Cardiac fibroblast (primary cell): ENCODE data around the gene CCDC117.
"Not testable (repeated sequence)": the region's sequence is repeated elsewhere in the genome, so short reads cannot be mapped to it uniquely, and the experiment has no call there.

Experiments
- DNase-seq, 2 donors: peaks; one replicate each; pipeline versions ENCODE4 v3.0.0 to v3.0.0-alpha.2; 2010; ENCODE audit warnings: low read depth in 2 of 2
- H3K4me3 ChIP-seq, 2 donors: replicated peaks in 1 of 2; 1 replicate in 1 of 2; 2 replicates in 1 of 2; pipeline ENCODE4 v1.5.1; 2011; ENCODE audit warnings: low read depth in 2 of 2, low read length in 2 of 2, mild to moderate bottlenecking in 2 of 2, moderate library complexity in 1 of 2
- CTCF ChIP-seq: IDR thresholded peaks from one replicate; pipeline ENCODE4 v1.5.1; 2011; ENCODE audit warnings: low read depth, mild to moderate bottlenecking, low read length, inconsistent platforms

CCDC117 gene

GRCh38 chr22:28822930-28823551, 50.5 kb downstream of the CCDC117 start:
- DNase-seq = no peak

GRCh38 chr22:28824455-28824854, 52.0 kb downstream of the CCDC117 start:
- not testable (repeated sequence) for H3K4me3 ChIP-seq, DNase-seq

More at GRCh38 chr22:28822930-28823551, 50.5 kb downstream of the CCDC117 start:
- TF ChIP-seq CTCF = no peak
- H3K4me3 ChIP-seq = no peak overlapping the region

DNA sequence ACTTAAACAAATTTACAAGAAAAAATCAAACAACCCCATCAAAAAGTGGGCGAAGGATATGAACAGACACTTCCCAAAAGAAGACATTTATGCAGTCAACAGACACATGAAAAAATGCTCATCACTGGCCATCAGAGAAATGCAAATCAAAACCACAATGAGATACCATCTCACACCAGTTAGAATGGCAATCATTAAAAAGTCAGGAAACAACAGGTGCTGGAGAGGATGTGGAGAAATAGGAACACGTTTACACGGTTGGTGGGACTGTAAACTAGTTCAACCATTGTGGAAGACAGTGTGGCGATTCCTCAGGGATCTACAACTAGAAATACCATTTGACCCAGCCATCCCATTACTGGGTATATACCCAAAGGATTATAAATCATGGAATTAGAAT, 53.9 kb downstream of the CCDC117 start:
- not testable (repeated sequence) for DNase-seq, H3K4me3 ChIP-seq

DNA sequence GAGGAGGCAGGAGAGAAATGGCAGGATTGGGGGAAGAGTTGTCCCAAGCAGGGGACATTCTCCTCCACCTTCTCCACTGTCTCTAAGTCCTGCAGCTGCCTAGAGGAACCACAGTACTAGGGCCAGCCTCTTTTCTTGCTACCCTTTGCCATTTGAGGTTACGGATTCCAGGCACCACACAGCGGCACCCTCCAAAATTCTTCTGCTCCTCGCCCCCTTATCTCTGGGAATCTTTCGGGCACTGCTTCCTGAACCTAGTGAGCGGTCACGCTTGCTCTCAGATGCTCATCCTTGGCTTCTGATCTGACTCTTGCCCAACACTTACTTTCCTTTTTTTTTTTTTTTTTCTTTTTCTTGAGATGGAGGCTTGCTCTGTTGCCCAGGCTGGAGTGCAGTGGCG, 54.4 kb downstream of the CCDC117 start:
- DNase-seq = no peak
- TF ChIP-seq CTCF = no peak
- H3K4me3 ChIP-seq = no peak overlapping the region

GRCh38 chr22:28829358-28830181, 57.1 kb downstream of the CCDC117 start:
- H3K4me3 ChIP-seq = no peak overlapping the region
- TF ChIP-seq CTCF = peak; percentile 94
- DNase-seq = peak; percentile 77 to 78

GRCh38 chr22:28830441-28830840, 57.9 kb downstream of the CCDC117 start:
- H3K4me3 ChIP-seq = no peak overlapping the region
- no peak for TF ChIP-seq CTCF
- DNase-seq = no peak

DNA sequence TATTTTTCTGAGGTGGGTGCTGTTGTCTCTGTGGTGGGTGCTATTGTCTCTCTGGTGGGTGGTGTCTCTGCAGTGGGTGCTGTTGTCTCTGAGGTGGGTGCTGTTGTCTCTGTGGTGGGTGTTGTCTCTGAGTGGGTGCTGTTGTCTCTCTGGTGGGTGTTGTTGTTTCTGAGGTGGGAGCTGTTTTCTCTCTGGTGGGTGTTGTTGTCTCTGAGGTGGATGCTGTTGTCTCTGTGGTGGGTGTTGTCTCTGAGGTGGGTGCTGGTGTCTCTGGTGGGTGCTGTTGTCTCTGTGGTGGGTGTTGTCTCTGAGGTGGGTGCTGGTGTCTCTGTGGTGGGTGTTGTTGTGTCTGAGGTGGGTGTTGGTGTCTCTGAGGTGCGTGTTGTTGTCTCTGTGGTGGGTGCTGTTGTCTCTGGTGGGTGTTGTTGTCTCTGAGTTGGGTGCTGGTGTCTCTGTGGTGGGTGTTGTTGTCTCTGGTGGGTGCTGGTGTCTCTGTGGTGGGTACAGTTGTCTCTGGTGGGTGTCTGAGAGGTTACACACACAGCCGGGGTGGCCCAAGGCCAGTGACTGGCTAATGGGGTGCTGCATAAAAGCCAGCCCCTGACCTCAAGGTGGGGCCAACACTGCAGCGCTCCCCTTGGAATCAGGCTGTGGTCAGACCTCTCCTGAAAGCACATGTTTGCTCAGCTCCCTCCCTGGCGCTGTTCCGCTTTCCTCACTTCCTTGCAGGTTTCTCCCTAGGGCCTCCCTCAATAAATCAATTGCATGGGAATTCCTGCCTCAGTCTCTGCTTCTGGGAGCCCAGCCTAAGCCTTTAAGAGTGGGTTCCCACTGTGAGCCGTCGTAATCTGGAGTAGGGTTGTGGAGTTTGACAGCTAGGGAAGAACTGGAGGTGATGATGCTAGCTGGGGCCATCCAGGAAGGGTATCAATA, 58.9 kb downstream of the CCDC117 start:
- no peak for DNase-seq
- no peak for TF ChIP-seq CTCF
- no peak overlapping the region for H3K4me3 ChIP-seq
